Keratinocyte (primary cell): Measurements from ENCODE around the gene ZNF467.

Experiments
- CTCF ChIP-seq, 3 experiments: IDR thresholded peaks in 1 of 3; conservative IDR thresholded peaks in 1 of 3; optimal IDR thresholded peaks in 1 of 3; 2 replicates in 2 of 3; 3 replicates in 1 of 3; pipeline versions ENCODE3 to v1.5.1; 2011; ENCODE audit warnings: low read length in 3 of 3, mild to moderate bottlenecking in 3 of 3, moderate library complexity in 2 of 3, control low read depth in 1 of 3, inconsistent platforms in 1 of 3; ENCODE audit not compliant: insufficient read depth in 2 of 3; ENCODE audit errors: extremely low read depth in 1 of 3
- EZH2 ChIP-seq: IDR thresholded peaks from one replicate; pipeline ENCODE4 v1.6.1; 2012; ENCODE audit warnings: inconsistent platforms, mild to moderate bottlenecking, low read length, moderate library complexity

DNA sequence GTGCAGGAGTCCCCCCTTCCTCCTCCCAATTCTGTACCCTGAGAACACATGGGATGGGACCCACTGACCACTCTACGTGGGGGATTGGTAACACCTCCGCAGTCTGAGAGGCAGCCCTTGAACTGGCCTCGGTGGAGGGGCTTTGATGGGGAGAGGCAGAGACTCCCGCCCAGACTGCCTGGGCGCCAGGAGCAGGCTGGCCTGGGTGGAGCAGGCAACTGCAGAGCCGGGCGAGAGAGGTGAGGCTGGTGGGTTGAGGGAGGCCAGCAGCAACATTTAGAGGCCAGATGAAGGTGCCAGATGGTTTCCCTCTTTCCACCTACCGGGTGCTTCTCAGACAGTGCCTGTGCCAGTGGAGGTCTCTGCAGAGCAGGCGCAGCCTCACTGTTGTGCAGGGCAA lies 30.7 kb upstream of the ZNF467 start:
- TF ChIP-seq CTCF (optimal IDR thresholded peaks at IDR 0.05 in 1 of 3, IDR thresholded peaks at IDR 0.05 in 1 of 3, conservative IDR thresholded peaks at IDR 0.05 in 1 of 3; ENCODE audit: extremely low read depth in 1 of 3, insufficient read depth in 2 of 3, low read length in 3 of 3), result no peak
- TF ChIP-seq EZH2, result no peak
